HCT116 (cell line): ENCODE results near the gene POM121C. TPM values are rescaled to one million over a fixed set of nuclear protein-coding genes. Genes with fewer than 3 reads are reported as not detected.
"Not testable (repeated sequence)": the region's sequence is repeated elsewhere in the genome, so short reads cannot be mapped to it uniquely, and the experiment has no call there.

Experiments used
- ATAC-seq: fragments of 200-7000 bp; cut with Tn5 transposase; 2 replicates; pipeline ENCODE4 v1.9.1; 2020; ENCODE audit warnings: mild to moderate bottlenecking, moderate library complexity
- BruUV-seq: library from RNA; stranded (reverse); fragments of 400-500 nt; replicated peaks from 2 replicates; lab custom pipeline; 2021; lab: Mats Ljungman, UMichigan
- CTCF ChIA-PET: fragments of 300-600 bp; sonication (Branson Sonifier 250); formaldehyde crosslinking; loops from one replicate; lab custom pipeline; 2021; ENCODE audit warnings: antibody characterized with exemption; lab: Charles Lee
- POLR2A ChIA-PET: fragments of 300-600, 350-600 bp; sonication (Branson Sonifier 250); formaldehyde crosslinking; loops from one replicate; lab custom pipeline; 2021; ENCODE audit warnings: antibody characterized with exemption; lab: Charles Lee
- RAD21 ChIA-PET, 2 experiments: fragments of 300-600 bp; sonication (Branson Sonifier 250); formaldehyde crosslinking; loops; one replicate each; lab custom pipeline; 2023; ENCODE audit warnings: low total read pairs in 2 of 2; ENCODE audit not compliant: uncharacterized antibody in 2 of 2, unreplicated experiment in 2 of 2, low non-redundant PET in 1 of 2; lab: Charles Lee
- DNase-seq: peaks from one replicate; pipeline ENCODE4 v3.0.0-alpha.2; 2010; ENCODE audit warnings: low read depth, low spot score
- H2AFZ ChIP-seq: fragments of 200-600 bp; shearing (Covaris generic), sonication (generic); 2 replicates; pipeline ENCODE4 v1.6.1; 2017; ENCODE audit warnings: low read depth, mixed run types, mixed read lengths, antibody characterized with exemption, low read length; ENCODE audit not compliant: poor library complexity, severe bottlenecking
- H3K27ac ChIP-seq: 2 replicates; pipeline ENCODE4 v1.5.1; 2012; ENCODE audit warnings: low read depth, low read length
- H3K27me3 ChIP-seq: fragments of 200-600 bp; sonication (generic); 2 replicates; pipeline ENCODE4 v1.6.1; 2016; ENCODE audit warnings: mixed run types, low read length, mixed read lengths; ENCODE audit not compliant: insufficient read depth
- H3K36me3 ChIP-seq, 2 experiments: fragments of 200-500 bp in 1 of 2; fragments of 200-600 bp in 1 of 2; sonication (Bioruptor generic) in 1 of 2; sonication (generic) in 1 of 2; 2 replicates each; pipeline versions ENCODE4 v1.5.1 to v1.6.1; 2014 to 2016; ENCODE audit warnings: low read length in 2 of 2, inconsistent platforms in 1 of 2, mixed read lengths in 1 of 2, mixed run types in 1 of 2; ENCODE audit not compliant: insufficient read depth in 2 of 2, control insufficient read depth in 1 of 2
- H3K4me1 ChIP-seq, 2 experiments: fragments of 200-600 bp in 1 of 2; sonication (generic) in 1 of 2; 2 replicates each; pipeline versions ENCODE4 v1.5.1 to v1.6.1; 2012 to 2017; ENCODE audit warnings: low read length in 2 of 2, inconsistent platforms in 1 of 2, mild to moderate bottlenecking in 1 of 2, mixed read lengths in 1 of 2, mixed run types in 1 of 2, moderate library complexity in 1 of 2; ENCODE audit not compliant: insufficient read depth in 2 of 2, control insufficient read depth in 1 of 2
- H3K4me2 ChIP-seq: fragments of 200-600 bp; sonication (generic); 2 replicates; pipeline ENCODE4 v1.6.1; 2017; ENCODE audit warnings: mixed run types, low read length, mixed read lengths
- H3K4me3 ChIP-seq, 2 experiments: fragments of 200-600 bp in 1 of 2; sonication (generic) in 1 of 2; replicated peaks in 1 of 2; 2 replicates each; pipeline ENCODE4 v1.5.1; 2011 to 2016; ENCODE audit warnings: low read length in 2 of 2, control low read depth in 1 of 2, low read depth in 1 of 2, mild to moderate bottlenecking in 1 of 2, mixed read lengths in 1 of 2, mixed run types in 1 of 2
- H3K79me2 ChIP-seq: fragments of 200-600 bp; sonication (generic); 2 replicates; pipeline ENCODE4 v1.6.1; 2017; ENCODE audit warnings: mild to moderate bottlenecking, mixed run types, low read length, moderate library complexity, mixed read lengths; ENCODE audit not compliant: insufficient read depth
- H3K9ac ChIP-seq: fragments of 200-600 bp; sonication (generic); 2 replicates; pipeline ENCODE4 v1.6.1; 2016; ENCODE audit warnings: low read length, mixed read lengths
- H3K9me2 ChIP-seq: fragments of 200-600 bp; sonication (generic), shearing (Covaris generic); 2 replicates; pipeline ENCODE4 v1.6.1; 2017; ENCODE audit warnings: mixed run types, mild to moderate bottlenecking, moderate library complexity; ENCODE audit not compliant: insufficient read depth
- H3K9me3 ChIP-seq, 2 experiments: fragments of 200-500 bp in 1 of 2; fragments of 200-600 bp in 1 of 2; sonication (Bioruptor generic) in 1 of 2; sonication (generic) in 1 of 2; 2 replicates each; pipeline ENCODE4 v1.6.1; 2014 to 2017; ENCODE audit warnings: low read length in 2 of 2, mixed read lengths in 2 of 2, inconsistent platforms in 1 of 2, low read depth in 1 of 2, mild to moderate bottlenecking in 1 of 2, mixed run types in 1 of 2, moderate library complexity in 1 of 2; ENCODE audit not compliant: control insufficient read depth in 1 of 2, insufficient read depth in 1 of 2
- H4K20me1 ChIP-seq: fragments of 200-600 bp; sonication (generic), shearing (Covaris generic); 2 replicates; pipeline ENCODE4 v1.6.1; 2017; ENCODE audit warnings: mixed run types, mild to moderate bottlenecking, moderate library complexity; ENCODE audit not compliant: insufficient read depth
- intact Hi-C: fragments of 100-400 bp; cut with micrococcal nuclease; formaldehyde crosslinking; loops from 2 replicates; pipeline ENCODE4 v1.10.0; 2022
- total RNA-seq: library from RNA; stranded (reverse); gene quantifications from one replicate; pipeline ENCODE4 v1.2.1, GENCODE V29; 2021; ENCODE audit not compliant: unreplicated experiment

The POM121C gene
- total RNA-seq, 1 experiment from 2014 or later = 61.0 TPM

- H3K36me3 ChIP-seq, H3K4me3 ChIP-seq, H3K4me1 ChIP-seq, H3K79me2 ChIP-seq, H3K9me2 ChIP-seq, ATAC-seq, DNase-seq, H3K9ac ChIP-seq, H4K20me1 ChIP-seq, H2AFZ ChIP-seq, H3K4me2 ChIP-seq, BruUV-seq, H3K27ac ChIP-seq, RAD21 ChIA-PET, H3K27me3 ChIP-seq, POLR2A ChIA-PET, H3K9me3 ChIP-seq, intact Hi-C loops, CTCF ChIA-PET: not testable (repeated sequence)
These were observed 66.4 kb downstream of the POM121C start for GRCh38 chr7:75419693-75420092.

GRCh38 chr7:75419210-75419609, 66.9 kb downstream of the POM121C start:
- ATAC-seq = not testable (repeated sequence)

GRCh38 chr7:75418292-75418858, 67.7 kb downstream of the POM121C start:
- CTCF ChIA-PET, DNase-seq, H4K20me1 ChIP-seq, POLR2A ChIA-PET, H3K9ac ChIP-seq, RAD21 ChIA-PET, BruUV-seq, H3K27ac ChIP-seq, intact Hi-C loops, H3K27me3 ChIP-seq, H3K4me1 ChIP-seq, H3K4me3 ChIP-seq, H3K9me3 ChIP-seq, H3K79me2 ChIP-seq, H2AFZ ChIP-seq, H3K9me2 ChIP-seq, H3K36me3 ChIP-seq, H3K4me2 ChIP-seq: not testable (repeated sequence)
- peak; percentile 76 for ATAC-seq

More at GRCh38 chr7:75419210-75419609, 66.9 kb downstream of the POM121C start:
- DNase-seq, H3K36me3 ChIP-seq, H3K4me2 ChIP-seq, intact Hi-C loops, RAD21 ChIA-PET, H3K9me3 ChIP-seq, H3K9me2 ChIP-seq, H4K20me1 ChIP-seq, CTCF ChIA-PET, H2AFZ ChIP-seq, H3K9ac ChIP-seq, H3K27ac ChIP-seq, BruUV-seq, H3K4me1 ChIP-seq, H3K27me3 ChIP-seq, H3K4me3 ChIP-seq, H3K79me2 ChIP-seq, POLR2A ChIA-PET: not testable (repeated sequence)

- H3K36me3 ChIP-seq, H3K27me3 ChIP-seq, H3K4me2 ChIP-seq, ATAC-seq, H2AFZ ChIP-seq, RAD21 ChIA-PET, H3K79me2 ChIP-seq, H4K20me1 ChIP-seq, POLR2A ChIA-PET, intact Hi-C loops, BruUV-seq, H3K4me1 ChIP-seq, H3K4me3 ChIP-seq, H3K9me3 ChIP-seq, H3K9me2 ChIP-seq, DNase-seq, H3K27ac ChIP-seq, CTCF ChIA-PET, H3K9ac ChIP-seq: not testable (repeated sequence)
These were observed 69.3 kb downstream of the POM121C start for GRCh38 chr7:75416787-75417186.
